HG03457 (cell line): ENCODE data around the gene UQCR10.

Experiments
- ATAC-seq: cut with Tn5 transposase; IDR thresholded peaks from one replicate; pipeline ENCODE4 v1.9.1; 2021; ENCODE audit warnings: moderate number of reproducible peaks; ENCODE audit not compliant: unreplicated experiment

The UQCR10 gene

DNA sequence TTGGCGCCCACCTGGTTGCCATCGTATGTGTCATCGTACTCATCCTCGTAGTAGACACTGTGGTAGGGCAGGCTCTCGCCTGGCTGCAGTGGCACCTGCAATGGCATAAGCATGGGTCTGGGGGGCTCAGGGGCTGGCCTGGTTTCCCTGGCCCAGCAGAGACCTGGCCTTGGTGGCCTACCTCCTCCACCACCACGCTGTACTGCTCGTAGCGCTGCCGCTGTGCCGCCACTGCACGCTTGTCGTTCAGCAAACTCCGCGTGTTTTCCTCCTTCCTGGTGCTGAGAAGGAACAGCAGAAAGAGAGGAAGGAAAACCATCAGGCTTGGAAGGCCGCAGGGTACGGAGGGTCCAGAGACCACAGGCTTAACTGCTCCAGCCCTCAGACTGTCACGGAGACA is 26.2 kb downstream of the UQCR10 start:
- no peak for ATAC-seq

DNA sequence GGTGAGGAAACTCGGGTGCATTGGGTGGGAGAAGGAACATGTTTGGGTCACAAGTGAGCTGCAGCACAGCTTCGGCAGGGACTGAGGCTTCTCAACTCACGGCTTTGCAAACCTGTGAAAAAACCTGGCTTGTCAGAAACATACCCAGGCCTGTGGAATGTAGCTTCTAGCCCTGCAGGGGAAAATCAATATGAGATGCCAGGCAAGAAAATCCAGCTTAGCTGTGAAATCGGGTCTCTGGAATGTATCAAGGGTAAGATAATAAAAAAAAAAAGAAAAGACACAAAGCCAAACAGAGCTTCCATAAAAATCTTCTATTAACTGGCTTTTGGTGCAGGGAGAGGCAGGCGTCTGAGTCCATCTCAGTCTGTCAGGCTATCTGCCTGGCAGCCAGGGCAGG is 28.5 kb downstream of the UQCR10 start:
- no peak for ATAC-seq

GRCh38 chr22:29797351-29797750 is 30.2 kb downstream of the UQCR10 start:
- no peak for ATAC-seq

DNA sequence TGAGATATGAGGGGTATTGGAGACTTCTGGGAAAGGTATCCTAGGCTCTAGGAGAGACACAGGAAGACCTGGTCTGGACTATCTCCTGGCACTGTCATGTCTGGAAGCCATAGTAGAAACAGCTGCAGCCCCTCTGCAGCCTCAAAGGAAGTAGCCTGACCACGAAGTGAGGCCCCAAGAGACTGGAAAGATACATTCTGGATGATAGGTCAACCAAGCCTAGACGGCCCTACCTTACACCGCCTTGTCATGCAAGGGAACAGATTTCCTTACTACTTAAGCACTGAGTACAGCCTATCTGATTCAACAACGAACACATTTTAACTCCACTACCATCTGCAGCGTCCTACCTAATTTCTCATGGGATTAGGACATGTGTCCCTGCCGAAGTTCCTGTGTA is 31.1 kb downstream of the UQCR10 start:
- no peak for ATAC-seq

DNA sequence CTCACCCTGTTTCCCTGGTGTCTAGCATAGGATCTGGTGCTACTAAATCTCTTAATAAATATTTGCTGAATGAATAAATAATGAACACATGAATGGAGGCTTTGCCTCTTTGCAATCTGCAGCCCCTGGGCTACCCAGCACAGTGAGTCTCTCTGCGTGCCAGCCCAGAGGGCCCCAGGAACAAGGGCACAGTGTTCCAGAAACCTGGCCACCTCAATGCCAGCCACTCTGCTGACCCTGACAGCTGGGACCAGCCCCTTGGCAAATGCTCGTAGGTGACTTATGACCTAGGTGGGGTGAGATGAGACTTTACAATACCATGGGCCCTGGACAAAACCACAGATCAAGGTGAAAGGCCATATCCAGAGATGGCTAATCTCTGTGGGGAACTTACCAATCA is 31.6 kb downstream of the UQCR10 start:
- ATAC-seq: no peak

GRCh38 chr22:29799217-29799680 is 32.1 kb downstream of the UQCR10 start:
- no peak for ATAC-seq

DNA sequence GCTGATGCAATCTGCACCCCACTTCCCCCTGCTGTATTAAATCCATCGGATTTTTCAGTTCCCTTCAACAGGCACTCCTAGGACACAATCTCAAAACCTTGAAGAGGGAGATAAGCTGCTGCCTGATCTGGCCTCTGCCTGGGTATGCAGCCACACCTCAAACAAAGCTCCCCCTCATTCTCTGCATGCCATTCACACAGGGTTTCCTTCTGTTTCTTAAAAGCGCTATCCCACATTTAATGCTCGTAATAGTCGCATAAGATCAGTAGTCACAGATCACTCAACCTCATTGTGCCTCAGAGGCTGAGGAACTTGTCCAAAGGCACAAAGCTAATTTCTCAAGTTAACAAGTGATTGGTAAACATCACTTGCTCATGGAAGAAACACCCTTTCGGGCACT is 34.0 kb downstream of the UQCR10 start:
- no peak for ATAC-seq

- ATAC-seq: no peak
Measured at GRCh38 chr22:29801796-29802195, 34.6 kb downstream of the UQCR10 start.

DNA sequence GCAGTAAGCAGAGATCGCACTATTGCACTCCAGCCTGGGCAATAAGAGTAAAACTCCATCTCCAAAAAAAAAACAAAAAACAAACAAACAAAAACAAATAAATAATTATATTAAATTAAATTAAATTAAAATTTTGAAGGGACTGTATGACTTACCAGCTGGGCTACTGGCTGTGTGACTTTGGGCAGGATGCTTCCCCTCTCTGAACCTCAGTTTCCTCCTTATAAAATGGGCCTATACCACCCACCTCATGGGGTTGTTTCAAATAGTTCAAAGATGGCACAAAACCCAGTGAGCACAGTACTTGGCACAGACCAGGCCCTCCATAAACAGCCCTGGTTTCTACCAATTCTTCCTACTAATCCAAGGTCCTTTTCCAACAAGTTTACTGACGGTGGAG is 36.0 kb downstream of the UQCR10 start:
- ATAC-seq: no peak

DNA sequence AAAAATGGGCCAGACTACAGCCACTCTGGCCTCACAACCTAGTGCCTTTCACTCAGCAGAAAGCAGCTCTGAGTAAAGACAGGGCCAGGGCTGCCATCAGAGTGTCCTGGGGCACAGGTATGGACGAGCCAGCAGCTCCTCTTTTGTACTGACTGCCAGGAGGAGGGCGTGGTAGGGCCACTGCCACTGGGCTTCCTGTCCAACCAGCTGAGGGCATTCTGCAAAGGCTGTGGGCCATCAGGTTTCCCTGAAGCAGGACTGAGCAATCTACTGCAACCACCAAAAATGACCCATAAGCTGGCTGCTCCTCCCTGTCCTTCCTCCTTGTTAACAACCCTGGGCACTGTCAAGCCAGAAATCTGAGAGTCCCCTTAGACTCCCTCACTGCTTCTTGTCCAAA is 37.8 kb downstream of the UQCR10 start:
- no peak for ATAC-seq

DNA sequence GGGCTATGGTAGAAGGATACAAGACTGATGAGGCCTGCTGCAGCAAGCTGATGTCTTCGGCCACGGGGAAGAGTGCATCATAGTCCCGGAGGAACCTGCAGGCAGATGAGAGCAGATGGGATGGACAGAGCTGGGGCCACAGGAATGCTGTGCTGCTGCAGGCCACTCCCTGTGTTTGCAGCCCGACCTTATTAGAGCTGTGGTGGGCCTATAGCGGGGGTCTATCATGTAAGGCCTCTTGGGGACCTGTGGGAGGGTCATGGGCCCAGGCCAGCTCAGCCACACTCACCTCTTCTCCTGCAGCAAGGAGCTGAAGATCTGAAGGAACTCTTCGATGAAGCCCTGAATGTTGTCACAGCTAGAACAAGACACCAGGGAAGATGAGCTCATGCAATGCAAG is 39.0 kb downstream of the UQCR10 start:
- no peak for ATAC-seq

- ATAC-seq: no peak
Measured at GRCh38 chr22:29810216-29810615, 43.0 kb downstream of the UQCR10 start.

GRCh38 chr22:29811377-29811776 is 44.2 kb downstream of the UQCR10 start:
- no peak for ATAC-seq

DNA sequence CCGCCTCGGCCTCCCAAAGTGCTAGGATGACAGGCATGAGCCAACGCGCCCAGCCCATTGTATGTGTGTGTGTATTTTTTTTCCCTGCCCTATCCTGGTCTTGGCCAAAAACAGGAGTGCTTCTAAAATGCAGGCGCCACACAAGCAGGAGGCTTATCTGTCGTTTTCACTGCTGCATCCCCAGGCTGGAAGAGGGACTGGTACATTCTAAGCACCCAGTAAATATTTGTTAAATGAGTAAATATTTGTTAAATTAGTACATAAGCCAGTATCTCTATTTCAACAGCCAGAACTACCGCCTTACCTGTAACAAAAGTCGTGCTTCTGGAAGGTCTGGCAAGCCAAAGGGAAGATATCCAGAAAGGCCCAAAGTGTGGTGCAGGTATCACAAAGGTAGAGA is 46.0 kb downstream of the UQCR10 start:
- ATAC-seq: no peak

DNA sequence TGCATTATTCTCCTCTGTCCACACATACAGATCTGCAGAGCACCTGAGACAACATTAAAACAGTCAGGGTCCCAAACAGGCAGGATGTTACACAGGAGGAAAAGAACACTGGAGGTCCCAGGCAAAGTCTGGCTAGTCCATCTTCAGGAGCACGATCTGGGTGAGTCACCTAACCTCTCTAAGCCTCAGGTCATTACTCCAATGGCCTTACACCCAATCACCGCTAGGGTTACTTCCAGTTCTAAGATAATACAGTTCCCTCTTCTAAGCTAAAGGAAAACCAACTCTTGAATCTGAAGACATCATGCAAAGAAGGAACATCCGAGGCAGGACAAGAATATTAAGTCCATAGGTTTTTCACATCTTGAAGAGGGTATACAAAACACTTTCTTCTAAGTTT is 46.4 kb downstream of the UQCR10 start:
- ATAC-seq: no peak

DNA sequence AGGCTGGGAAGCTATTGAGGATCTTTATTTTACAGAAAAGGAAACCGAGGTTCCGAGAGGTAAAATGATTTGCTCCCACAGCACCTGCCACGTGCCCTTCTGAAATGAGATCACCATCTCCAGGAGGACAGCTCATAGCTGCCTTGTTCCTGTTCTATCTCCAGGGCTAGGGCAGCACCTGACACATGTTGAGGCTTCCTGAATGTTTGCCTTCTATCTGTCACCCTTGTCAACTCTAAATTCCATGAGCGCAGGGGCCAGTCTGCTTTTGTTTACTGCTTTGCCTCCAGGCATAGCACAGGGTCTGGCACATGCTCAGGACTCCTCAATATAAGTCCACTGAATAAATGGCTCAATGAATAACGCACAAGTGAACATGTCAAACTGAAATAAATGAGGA is 46.8 kb downstream of the UQCR10 start:
- no peak for ATAC-seq

GRCh38 chr22:29815580-29815979 is 48.4 kb downstream of the UQCR10 start:
- no peak for ATAC-seq

- ATAC-seq: no peak
Measured at GRCh38 chr22:29816128-29816527, 49.0 kb downstream of the UQCR10 start.

GRCh38 chr22:29816539-29816938 is 49.4 kb downstream of the UQCR10 start:
- ATAC-seq: no peak

DNA sequence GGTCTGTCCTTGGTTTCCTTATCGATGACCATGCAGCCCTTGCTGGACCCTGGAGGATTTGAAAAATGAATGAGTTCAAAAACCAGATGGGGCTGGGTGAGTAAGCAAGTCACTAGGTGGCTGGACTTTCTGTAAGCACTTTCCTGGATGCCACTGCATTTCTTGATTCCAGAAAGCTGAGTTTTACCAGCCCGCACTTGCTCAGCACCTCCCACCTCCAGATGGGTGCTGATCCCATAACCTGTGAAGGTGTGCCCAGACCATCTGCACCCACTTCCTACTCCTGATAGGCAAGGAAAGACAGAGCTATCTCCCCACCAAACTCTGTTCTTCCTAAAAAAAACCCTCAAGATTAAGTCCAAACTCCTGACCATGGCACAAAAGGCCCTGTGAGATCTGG is 49.8 kb downstream of the UQCR10 start:
- no peak for ATAC-seq

GRCh38 chr22:29817724-29818123 is 50.6 kb downstream of the UQCR10 start:
- no peak for ATAC-seq

DNA sequence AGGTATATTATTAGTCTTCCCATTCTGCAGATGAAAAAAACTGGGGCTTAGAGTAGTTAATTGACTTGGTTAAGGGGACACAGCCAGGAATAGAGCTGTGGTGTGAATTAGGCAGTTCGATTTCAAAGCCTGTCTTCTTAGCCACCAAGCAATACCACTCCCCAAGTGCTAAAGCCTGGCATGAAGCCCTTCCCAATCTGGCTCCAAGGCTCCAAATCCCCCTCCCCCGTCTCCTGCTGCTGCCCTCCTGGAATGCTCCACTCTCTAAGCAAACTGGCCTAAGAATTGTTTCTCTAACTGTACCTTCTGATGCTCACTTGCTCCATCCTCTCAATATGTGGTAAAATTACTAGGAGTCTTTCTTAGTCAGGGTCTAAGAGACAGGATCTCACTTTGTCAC is 52.3 kb downstream of the UQCR10 start:
- ATAC-seq: no peak
